HG03378 (cell line): ENCODE results near the gene LRCH2.
"Not testable (repeated sequence)": the region's sequence is repeated elsewhere in the genome, so short reads cannot be mapped to it uniquely, and the experiment has no call there.

Source experiments
- ATAC-seq: cut with Tn5 transposase; IDR thresholded peaks from one replicate; pipeline ENCODE4 v1.9.1; 2021; ENCODE audit warnings: mild to moderate bottlenecking, moderate library complexity; ENCODE audit not compliant: unreplicated experiment

LRCH2 gene, protein sequence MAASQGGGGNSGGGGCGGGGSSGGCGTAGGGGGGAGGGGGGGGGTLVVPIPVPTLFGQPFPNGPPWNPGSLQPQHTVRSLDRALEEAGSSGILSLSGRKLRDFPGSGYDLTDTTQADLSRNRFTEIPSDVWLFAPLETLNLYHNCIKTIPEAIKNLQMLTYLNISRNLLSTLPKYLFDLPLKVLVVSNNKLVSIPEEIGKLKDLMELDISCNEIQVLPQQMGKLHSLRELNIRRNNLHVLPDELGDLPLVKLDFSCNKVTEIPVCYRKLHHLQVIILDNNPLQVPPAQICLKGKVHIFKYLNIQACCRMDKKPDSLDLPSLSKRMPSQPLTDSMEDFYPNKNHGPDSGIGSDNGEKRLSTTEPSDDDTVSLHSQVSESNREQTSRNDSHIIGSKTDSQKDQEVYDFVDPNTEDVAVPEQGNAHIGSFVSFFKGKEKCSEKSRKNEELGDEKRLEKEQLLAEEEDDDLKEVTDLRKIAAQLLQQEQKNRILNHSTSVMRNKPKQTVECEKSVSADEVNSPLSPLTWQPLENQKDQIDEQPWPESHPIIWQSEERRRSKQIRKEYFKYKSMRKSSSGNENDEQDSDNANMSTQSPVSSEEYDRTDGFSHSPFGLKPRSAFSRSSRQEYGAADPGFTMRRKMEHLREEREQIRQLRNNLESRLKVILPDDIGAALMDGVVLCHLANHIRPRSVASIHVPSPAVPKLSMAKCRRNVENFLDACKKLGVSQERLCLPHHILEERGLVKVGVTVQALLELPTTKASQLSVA

DNA sequence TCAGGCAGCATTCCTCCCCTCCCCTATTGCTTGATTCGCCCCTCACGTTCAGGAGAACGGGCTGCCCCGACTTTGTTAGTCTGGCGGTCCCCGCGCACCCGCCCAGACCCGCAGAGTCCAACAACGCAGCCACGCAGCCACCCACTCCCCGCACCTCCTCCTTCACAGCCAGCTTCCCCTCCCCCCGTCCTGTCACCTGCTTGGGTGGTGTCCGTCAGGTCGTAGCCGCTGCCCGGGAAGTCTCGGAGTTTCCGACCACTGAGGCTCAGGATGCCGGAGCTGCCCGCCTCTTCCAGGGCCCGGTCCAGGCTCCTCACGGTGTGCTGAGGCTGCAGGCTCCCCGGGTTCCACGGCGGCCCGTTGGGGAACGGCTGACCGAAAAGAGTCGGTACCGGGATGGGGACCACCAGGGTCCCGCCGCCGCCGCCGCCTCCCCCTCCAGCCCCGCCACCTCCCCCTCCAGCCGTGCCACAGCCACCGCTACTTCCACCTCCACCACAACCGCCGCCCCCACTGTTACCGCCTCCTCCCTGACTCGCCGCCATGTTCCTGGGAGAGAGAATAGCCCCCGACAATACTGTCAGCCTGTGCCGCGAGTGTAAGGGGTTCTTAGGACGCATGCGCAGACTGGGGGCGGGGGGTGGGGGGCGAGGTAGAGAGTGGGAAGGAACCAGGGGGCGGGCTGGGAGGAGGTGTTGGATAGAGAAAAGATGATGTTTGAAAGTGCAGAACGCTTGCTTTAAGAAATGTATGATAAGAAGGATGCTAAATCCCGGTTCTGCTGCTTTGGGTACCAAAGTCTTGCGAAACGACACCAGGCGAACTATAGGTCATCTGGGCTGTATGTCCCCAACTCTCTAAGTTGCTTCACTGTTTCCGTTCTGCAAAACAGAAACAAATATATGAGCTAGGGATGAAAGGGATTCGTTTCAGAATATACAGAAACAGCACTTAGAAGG is at the start of gene LRCH2:
Gene LRCH2 (minus strand): TSS at position 600 of the 959 bp plus-strand sequence. CDS start 55 bp downstream, at position 545.
- ATAC-seq, result no peak

DNA sequence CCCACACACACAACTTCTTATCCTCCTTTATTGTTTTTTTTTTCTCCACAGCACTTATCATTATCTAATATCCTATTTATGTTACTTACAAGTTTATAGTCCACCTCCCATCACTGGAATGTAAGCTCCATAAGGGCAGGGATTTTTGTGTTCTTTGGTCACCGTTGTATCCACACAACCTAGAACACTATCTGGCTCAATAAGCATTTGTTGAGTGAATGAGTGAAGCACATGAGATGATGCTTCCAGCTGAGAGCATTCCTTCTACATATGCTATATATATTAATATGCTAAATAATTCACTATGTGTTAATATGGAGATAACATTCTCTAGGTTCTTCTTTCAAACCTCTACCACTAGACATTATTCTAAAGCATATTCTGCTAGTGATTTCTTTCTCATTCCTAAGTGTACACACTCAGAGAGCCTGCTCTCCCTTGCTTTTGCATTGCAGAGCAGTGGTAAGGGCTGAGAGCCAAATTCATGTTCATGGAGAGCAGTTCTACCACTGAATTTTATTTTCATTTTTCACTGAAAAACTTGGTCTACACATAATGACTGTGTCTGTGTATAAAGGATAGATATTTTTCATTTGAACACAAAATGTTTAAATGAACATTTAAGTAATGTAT is 35.3 kb upstream of the LRCH2 start:
- ATAC-seq, result no peak

DNA sequence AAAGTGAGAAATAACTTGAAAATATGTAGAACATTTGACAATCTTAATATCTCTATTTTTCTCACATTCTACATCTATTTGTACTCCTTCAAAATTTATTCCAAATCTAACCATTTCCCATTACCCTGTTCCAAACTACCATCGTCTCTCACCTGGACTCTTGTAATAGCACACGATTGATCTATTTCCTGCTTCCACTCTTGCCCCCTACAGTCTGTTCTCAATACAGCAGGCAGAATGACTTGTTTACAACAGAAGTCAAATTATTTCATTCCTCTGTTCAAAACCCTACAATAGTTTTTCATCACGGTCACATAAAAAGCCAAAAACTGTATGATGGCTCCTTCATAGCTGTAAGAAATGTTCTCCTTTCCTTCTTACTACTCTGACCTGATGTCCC is 34.5 kb upstream of the LRCH2 start:
- ATAC-seq, result peak; percentile 60

DNA sequence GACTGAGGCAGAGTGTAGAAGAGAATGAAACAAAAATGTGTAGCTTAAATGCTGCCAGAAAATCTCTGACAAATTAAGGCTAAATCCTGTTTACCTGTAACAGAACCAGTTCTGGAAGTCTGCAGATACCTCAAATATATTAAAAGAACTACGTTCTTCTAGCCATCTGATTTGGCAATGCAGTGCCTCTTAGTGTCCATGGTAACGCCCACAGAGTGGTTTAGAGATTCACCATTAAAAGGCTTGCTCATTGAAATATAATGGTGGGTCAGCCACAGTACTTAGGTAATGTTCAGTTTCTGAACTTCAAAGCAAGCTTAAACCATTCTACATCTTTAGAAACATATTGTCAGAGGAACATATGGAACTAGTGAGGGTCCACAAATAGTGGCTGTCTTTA is 32.4 kb upstream of the LRCH2 start:
- ATAC-seq, result no peak

DNA sequence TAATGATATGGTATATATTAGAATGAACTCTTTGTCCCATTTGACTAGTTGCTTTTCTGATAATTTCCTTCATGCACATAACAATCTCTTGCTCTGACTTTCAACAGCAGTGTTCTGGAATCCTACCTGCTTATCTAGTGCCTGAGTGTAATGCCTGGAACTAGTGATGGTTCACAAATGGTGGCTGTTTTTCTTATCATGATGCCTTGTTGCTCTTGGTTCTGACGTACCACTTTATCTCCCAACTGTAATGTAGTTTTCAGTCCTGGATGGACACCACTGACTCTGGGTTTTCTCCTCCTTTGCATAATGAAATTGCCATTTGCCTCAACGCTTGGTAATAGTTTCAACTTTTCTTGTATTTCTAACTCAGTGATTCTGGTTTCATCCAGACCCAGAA is 30.1 kb upstream of the LRCH2 start:
- ATAC-seq, result no peak

DNA sequence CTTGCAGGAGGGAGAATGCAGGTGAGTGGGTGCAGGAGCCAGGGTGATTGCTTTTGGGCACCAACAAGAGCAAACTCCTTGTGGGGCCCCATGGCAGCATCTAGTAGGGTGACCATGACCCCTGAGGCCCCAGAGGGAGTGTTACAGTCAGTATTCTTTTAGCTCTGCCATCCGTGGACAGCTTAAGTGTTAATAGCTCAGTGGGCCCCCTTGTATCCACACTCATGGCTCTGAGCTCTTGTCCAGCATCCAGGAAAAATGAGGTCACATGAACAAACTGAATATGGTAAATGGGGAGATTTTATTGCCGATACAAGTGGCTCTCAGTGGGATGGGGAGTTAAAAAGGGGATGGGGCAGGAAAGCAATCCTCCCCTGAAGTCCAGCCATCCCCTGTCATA is 27.3 kb upstream of the LRCH2 start:
- ATAC-seq, result no peak

DNA sequence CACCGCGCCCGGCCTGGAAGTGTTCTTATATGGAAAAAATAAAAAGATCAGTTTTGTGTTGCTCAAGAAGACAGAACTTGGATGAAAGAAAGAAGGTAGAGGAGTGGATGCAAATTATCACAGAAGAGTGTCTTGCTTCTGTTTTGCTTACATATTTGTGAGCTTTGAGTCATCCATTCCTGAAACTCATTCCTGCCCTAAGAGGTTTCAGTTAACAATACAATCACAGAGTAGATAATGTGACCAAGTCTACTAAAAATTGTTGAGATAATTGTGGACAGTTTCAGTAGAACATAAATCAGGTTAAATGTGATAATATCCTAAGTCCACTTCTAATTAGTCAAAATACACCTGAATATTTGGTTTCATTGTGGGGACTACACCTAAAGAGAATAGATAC is 26.4 kb upstream of the LRCH2 start:
- no peak for ATAC-seq

DNA sequence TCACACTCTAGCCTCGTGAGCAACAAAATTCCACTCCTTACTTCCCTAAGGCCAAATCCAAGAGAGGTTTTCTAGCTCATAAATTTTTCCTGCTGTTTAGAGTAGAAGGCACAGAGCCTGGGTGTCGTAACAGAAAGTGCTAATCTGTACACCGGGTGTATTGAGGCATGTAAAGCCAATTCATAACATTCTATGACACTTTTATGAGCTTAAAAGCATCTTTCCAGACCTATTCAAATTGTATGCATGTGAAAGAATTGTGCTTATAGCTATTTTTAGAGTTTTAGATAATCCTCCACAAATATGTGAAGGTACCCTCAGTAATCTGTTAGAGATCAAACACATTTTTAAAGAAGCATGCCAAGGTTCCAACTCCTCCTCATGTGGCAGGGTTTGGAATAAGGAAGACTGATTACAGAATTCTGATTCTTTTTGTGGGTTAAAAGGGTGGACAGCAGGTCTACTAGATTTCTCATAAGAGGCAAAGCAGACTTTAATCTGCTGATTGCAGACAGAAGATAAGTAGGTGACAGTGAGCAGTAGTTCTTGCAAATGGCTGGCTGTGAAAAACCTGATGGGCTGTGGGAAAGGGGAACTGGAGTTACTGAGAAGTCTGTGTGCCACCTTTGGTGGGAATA is 25.5 kb upstream of the LRCH2 start:
- ATAC-seq, result no peak

DNA sequence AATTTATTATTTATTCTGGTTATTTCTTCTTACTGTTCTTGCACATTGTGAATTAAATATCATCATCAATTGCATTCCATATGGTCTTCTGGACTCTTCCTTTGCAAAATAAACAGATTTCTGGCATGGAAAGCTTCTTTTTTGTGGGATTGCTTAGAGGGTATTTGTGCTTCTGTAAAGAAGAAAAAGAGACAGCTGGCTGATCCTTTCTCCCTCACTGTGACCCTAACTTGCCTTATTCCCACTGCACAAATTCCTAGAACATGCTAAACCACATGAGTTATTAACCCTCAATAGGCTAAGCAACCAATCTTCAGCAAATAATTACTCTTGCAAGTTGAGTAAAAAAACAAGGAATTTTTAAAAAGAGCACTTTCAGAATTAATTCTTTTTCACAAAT is 23.8 kb upstream of the LRCH2 start:
- ATAC-seq, result no peak

DNA sequence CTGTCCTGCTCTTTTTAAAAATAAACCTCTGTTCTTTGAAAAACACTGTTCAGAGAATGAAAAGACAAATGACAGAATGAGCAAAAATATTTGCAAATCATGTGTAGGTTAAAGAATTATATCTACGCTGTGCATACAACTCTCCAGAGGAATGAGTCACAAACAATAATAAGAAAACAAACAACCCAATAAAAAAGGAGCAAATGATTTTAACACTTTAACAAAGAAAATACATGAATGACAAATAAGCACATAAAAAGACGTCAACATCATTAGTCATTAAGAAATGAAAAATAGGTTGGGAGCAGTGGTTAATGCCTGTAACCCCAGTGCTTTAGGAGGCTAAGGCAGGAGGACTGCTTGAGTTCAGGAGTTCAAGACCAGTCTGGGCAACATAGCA is 21.1 kb upstream of the LRCH2 start:
- no peak for ATAC-seq

DNA sequence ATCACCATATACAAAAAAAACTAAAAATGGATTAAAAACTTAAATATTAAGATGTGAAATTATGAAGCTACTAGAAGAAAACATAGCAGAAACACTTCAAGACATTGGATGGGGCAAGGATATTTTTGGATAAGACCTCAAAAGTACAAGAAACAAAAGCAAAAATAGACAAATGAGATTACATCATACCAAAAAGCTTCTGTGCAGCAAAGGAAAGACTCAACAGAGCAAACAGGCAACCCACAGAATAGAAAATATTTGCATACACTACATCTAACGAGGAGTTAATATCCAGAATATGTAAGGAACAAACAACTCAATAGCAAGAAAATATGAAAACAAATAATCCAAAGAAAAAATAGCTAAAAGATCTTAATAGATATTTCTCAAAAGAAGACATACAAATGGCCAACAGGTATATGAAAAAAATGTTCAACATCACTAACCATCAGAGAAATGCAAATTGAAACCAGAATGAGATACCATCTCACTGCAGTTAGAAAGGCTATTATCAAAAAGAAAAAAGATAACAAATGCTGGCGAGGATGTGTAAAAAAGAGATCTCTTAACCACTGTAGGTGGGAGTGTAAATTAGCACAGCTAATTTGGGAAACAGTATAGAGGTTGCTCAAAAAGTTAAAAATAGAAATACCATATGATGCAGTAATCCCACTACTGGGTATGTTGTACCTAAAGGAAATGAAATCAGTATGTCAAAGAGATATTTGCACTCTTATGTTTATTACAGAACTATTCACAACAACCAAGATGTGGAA is 17.8 kb upstream of the LRCH2 start:
- peak; percentile 82 for ATAC-seq

DNA sequence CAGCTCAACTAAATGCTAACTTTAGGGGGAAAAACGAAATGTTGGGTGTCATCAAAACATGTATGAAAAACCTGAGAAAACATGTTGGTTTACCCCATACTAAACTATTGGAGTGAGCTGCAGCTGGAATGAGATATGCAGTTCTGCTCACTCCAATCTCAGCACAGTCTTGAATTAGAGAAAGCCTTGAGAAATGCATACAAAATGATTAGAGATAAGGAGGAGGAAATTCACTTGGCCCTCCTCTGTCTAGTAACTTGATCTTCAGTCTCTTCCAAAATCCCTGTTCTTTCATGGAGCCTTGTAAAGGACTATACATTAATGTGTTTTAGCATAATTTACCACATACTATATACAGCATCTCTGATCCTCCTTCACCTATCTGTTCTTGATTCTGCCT is 3.2 kb upstream of the LRCH2 start:
- ATAC-seq, result no peak

DNA sequence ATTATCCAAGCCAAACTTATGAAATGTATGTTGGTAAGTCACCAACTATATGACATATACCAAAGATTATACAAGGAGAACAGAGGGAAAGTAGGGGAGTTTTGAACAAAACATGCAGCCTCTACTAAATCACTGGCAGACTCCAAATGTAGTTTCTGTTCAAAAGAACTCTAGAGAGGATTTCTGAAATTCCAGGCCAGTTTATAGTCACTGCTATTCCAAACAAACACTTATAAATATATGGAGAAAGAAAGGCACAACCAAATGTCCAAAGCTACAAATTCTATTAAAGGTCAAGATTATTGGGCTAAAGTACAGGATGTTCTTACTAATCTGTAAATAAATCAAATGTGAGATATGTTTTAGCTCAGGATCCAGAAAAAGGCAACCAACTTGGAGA is 2.7 kb upstream of the LRCH2 start:
- no peak for ATAC-seq

DNA sequence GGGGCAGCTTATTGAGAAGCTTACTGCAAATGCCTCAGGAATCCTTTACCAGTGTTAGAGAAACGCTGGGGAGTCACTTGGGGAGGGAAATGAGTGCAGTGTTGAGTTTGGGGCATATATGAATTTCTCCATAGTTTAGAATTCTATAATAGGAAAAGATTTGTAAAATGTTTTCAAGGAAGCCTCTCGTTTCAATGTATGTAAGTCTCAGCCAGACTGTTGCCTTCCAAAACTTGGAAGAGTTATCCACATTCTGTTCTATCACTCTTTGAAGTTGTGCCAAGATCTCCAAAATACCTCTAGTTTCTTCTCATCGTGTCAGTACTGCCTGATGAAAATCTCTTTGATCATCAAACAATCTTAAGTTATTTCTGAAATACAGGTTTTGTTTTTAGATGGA is 565 bp upstream of the LRCH2 start:
- no peak for ATAC-seq

DNA sequence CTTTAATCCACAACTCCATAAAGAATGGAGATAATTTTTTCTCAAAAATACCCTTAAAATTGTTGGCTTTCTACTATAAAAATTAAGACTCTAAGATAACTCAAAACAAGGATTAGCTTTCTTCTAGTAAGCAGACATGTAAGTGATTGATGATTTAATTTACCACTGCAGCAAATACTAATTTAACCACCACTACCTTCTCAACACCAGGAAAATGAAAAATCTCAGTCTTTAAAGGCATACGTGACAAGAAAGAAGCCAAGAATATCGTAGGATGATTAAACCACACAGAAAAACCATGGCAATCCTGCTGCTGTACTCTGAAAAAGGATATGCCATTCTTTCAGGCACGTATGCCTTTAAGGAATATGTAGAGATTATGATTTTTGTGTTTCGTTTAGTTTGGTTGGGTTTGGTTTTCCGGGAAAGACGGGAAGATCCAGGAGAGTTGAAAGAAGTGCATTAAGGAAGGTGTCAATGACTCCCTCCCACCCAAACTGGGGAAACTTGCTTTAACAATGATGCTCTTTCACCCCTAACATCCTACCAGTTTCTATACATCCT is 881 bp downstream of the LRCH2 start:
- ATAC-seq, result no peak

DNA sequence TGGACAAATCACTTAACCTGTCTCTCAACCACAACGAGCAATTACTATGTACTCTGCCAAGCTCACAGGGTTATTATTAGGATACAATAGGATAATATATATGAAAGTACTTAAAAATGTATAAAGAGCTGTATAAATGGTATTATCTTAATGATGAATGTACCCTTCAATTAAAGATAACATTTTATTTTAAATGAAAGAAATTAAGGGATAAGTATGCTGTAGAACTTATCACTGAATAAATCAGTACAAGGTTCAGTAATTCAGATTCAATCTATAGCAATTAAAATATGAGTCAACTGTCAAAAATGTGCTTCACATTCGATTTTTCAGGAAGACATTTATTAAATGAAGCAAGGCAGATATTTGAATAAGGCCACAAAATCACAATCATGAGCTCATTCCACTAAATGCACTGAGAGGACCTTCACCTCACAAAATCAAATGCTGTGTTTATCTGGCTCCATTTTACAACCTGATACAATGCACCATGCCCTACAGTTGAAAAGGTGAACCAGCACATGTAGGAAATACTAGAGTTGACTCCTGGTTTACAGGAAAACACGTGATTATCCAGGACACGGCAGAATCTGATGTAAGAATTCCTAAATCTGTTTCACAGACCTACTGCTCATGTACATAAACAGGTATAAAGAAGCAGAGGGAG is 4.4 kb downstream of the LRCH2 start:
- no peak for ATAC-seq

DNA sequence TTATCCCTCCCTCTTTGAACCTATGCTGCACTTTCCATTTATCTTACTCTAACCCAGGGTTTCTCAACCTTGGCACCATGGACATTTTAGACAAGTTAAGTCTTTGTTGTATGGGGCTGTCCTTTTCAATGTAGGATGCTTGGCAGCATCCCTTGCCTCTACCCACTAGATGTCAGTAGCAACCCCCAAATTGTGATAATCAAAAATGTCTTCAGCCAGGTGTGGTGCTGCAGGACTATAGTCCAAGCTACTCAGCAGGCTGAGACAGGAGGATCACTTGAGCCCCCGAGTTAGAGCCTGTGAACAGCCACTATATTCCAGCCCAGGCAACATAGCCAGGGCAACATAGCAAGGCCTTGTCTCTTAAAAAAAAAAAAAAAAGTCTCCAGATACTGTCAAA is 7.0 kb downstream of the LRCH2 start:
- no peak for ATAC-seq

DNA sequence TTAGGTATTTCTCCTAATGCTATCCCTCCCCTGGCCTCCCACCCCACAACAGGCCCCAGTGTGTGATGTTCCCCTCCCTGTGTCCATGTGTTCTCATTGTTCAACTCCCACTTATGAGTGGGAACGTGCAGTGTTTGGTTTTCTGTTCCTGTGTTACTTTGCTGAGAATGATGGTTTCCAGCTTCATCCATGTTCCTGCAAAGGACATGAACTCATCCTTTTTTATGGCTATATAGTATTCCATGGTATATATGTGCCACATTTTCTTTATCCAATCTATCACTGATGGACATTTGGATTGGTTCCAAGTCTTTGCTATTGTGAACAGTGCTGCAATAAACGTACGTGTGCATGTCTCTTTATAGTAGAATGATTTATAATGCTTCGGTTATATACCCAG is 16.6 kb downstream of the LRCH2 start:
- ATAC-seq, result not testable (repeated sequence)

DNA sequence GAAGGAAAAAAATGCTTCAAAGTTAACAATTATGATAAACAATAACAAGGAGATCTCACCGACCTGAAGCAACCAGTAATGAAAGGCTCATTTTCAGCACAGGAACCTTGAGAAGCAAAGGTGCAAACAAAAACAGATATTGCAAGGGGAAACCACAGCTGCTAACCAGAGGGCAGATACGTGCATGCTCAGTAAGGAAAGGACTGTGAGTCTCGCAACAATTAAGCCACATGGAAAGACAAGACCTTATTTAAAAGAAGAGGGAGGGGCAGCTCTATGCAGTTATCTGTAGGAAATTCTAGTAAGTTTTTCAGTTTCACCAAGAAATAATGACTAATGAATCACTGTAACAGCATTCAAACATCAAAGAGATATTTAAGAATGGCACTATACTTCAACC is 19.3 kb downstream of the LRCH2 start:
- no peak for ATAC-seq
